IgD-negative memory B cell (primary cell): ENCODE measurements around the gene ITGB4. TPM values are rescaled to one million over a fixed set of nuclear protein-coding genes. Genes with fewer than 3 reads are reported as not detected.
A peak's percentile ranks its signal among the peaks of the same experiment; 100 is the strongest.

ENCODE experiments used
- H3K27ac Mint-ChIP-seq, 3 donors: one replicate each; pipeline ENCODE4 v1.8.0; 2020 to 2022; ENCODE audit warnings: mild to moderate bottlenecking in 3 of 3, mixed read lengths in 3 of 3, moderate library complexity in 1 of 3
- H3K27me3 Mint-ChIP-seq: one replicate; pipeline ENCODE4 v1.8.0; 2021; ENCODE audit warnings: mixed read lengths
- H3K36me3 Mint-ChIP-seq: one replicate; pipeline ENCODE4 v1.8.0; 2020; ENCODE audit warnings: mild to moderate bottlenecking, mixed read lengths
- H3K4me1 Mint-ChIP-seq, 3 donors: one replicate each; pipeline ENCODE4 v1.8.0; 2020 to 2022; ENCODE audit warnings: mixed read lengths in 3 of 3, mild to moderate bottlenecking in 1 of 3
- H3K4me3 Mint-ChIP-seq, 4 donors: one replicate each; pipeline ENCODE4 v1.8.0; 2020 to 2022; ENCODE audit warnings: mild to moderate bottlenecking in 4 of 4, mixed read lengths in 4 of 4, moderate library complexity in 3 of 4
- H3K9me3 Mint-ChIP-seq, 3 donors: one replicate each; pipeline ENCODE4 v1.8.0; 2020 to 2021; ENCODE audit warnings: mixed read lengths in 3 of 3, mild to moderate bottlenecking in 1 of 3
- polyA plus RNA-seq: library from polyadenylated mRNA; unstranded; fragments of 300-500 nt; fragmentation: Illumina TruSeq; gene quantifications from one replicate; pipeline ENCODE4 v1.2.3, GENCODE V29; 2021

Gene ITGB4
- polyA plus RNA-seq, 1 donor from 2014 or later = 0.48 TPM

- H3K4me1 Mint-ChIP-seq = peaks cover 0 to 2% (median 0%) of the 10 kb centered on the region in 3 donors
- no peak overlapping the region for H3K4me3 Mint-ChIP-seq
- peaks cover 2% of the 10 kb centered on the region for H3K36me3 Mint-ChIP-seq
- no peaks in the 10 kb centered on the region for H3K9me3 Mint-ChIP-seq
- no peaks in the 10 kb centered on the region for H3K27me3 Mint-ChIP-seq
- H3K27ac Mint-ChIP-seq = peak overlapping the region in 2 of 3 donors; percentile 53 to 95
Observed at GRCh38 chr17:75707079-75707571, 14.1 kb upstream of the ITGB4 start.

GRCh38 chr17:75712446-75712845 lies 8.8 kb upstream of the ITGB4 start:
- H3K4me3 Mint-ChIP-seq = no peak overlapping the region
- no peaks in the 10 kb centered on the region for H3K9me3 Mint-ChIP-seq
- peaks cover 0 to 2% (median 0%) of the 10 kb centered on the region in 3 donors for H3K4me1 Mint-ChIP-seq
- H3K36me3 Mint-ChIP-seq = peaks cover 2% of the 10 kb centered on the region
- H3K27ac Mint-ChIP-seq = no peak overlapping the region
- peaks cover 6% of the 10 kb centered on the region for H3K27me3 Mint-ChIP-seq

GRCh38 chr17:75719732-75720131 lies 1.5 kb upstream of the ITGB4 start:
- H3K27ac Mint-ChIP-seq = no peak overlapping the region
- H3K27me3 Mint-ChIP-seq = peaks cover 9% of the 10 kb centered on the region
- H3K9me3 Mint-ChIP-seq = no peaks in the 10 kb centered on the region
- no peaks in the 10 kb centered on the region for H3K36me3 Mint-ChIP-seq
- peak overlapping the region in 3 of 4 donors; percentile 28 to 60 (median 49) for H3K4me3 Mint-ChIP-seq
- peaks cover 0 to 4% (median 3%) of the 10 kb centered on the region in 3 donors for H3K4me1 Mint-ChIP-seq

DNA sequence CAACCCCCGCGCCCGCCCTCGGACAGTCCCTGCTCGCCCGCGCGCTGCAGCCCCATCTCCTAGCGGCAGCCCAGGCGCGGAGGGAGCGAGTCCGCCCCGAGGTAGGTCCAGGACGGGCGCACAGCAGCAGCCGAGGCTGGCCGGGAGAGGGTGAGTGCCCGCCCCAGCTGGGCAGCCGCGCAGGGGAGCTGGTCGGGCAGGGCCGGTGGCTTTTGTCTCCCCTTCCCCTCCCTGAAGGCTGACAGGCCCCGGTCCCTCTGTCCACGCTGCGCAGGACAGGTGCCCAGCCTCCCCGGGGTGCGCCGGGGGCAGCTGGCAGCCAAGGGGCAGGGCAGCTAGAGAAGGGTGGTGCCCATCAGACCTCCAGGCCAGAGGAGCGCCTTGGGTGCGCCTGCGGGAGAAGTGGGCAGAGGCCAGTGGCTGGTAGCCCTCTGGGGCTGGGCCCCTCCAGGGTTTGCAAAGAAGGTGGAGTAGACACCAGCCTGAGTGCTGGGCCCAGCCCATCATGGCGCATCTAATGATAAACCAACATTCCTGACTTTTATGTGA lies 278 bp downstream of the ITGB4 start:
- Mint-ChIP-seq H3K4me3 (peak overlapping the region in 3 of 4 donors; percentile 30 to 83 (median 78)), H3K27ac (no peak overlapping the region), H3K4me1 (peaks cover 0 to 4% (median 3%) of the 10 kb centered on the region in 3 donors), H3K27me3 (peaks cover 6% of the 10 kb centered on the region), H3K9me3 (no peaks in the 10 kb centered on the region), H3K36me3 (no peaks in the 10 kb centered on the region)

DNA sequence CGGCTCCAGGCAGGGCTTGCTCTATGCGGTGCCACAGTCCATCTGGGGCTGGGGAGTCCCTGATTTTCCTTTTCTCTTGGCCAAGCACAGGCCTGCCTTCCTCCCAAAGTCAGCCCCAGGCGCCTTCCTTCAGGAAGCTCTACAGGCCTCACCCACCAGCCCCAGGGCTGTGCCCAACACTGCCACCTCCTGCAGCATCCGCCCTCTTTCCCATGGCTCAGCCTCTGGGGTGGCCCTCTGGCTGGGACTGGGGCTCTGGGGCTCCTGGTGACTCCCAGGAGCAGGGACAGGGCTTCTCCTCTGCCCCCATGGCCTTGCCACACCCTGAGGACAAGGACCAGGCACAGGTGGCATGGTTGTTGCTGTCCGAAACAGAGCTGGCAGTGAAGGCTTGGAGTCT lies 817 bp downstream of the ITGB4 start:
- Mint-ChIP-seq H3K4me1 (peaks cover 0 to 4% (median 3%) of the 10 kb centered on the region in 3 donors), H3K27me3 (peaks cover 3% of the 10 kb centered on the region), H3K4me3 (peak overlapping the region in 3 of 4 donors; percentile 30 to 83 (median 78)), H3K27ac (peak overlapping the region in 1 of 3 donors; percentile 23), H3K9me3 (no peaks in the 10 kb centered on the region), H3K36me3 (no peaks in the 10 kb centered on the region)

DNA sequence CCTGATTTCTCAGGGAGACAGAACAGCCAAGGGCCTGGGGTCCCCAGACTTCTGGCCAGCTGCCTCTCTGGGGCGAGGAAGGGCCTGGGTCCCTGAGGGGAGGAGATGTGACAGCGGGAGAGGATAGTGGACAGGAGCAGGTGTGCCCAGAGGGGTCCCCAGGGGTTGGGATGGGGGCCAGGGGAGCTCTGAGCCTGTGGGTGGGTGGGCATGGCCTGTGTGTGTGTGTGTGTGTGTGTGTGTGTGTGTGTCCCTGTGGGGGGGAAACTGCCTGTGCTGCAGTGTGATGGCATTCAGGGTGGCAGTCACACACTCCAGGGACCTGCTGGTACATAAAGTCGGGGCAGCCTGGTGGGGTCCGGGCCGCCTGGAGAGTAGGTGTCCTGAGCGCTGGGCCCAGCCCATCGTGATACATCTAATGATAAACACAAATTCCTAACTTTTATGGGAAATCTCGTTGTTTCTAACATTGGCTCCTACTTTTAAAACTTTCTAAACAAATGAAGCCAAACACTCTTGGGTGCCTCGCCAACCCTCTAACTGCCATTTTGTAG lies 1.4 kb downstream of the ITGB4 start:
- H3K36me3 Mint-ChIP-seq = no peaks in the 10 kb centered on the region
- no peaks in the 10 kb centered on the region for H3K9me3 Mint-ChIP-seq
- peak overlapping the region in 1 of 3 donors; percentile 23 for H3K27ac Mint-ChIP-seq
- H3K27me3 Mint-ChIP-seq = peaks cover 3% of the 10 kb centered on the region
- H3K4me3 Mint-ChIP-seq = peak overlapping the region in 3 of 4 donors; percentile 38 to 63 (median 41)
- peaks cover 0 to 4% (median 3%) of the 10 kb centered on the region in 3 donors for H3K4me1 Mint-ChIP-seq

DNA sequence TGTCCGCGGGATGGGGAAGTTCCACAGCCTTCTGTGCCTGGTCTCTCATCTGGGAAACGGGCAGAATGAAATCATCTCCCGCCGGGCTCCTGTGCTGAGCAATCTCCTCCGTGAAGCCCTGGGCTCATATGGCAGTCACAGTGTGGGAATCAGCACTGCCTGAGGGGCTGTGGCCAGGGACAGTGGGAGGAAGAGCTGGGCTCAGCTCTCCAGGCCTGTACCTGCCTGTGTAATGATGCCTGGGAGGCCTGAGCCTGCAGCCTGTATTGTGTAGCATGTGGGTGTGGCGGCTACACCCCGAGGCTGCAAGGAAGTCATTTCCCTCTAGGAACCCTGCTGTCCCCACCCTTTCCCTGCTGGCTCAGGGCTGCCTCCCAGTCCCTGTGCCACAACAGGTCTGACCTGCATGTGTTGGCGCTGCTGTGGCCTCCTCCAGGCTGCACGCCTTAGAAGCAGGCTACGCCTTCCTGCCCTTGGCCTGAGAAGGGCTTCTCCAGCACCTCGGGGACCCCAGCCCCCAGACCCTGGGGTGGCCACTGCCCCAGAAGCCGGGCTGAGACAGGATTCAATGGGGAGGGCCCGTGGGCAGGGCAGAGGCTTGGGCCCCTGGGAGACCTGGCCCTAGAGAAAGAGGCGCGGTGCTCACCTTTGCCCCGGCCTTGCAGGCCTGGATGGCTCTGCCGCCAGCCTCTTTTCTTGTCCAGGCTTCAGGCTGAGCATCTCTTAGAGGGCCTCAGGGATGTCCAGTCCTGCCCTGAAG lies 2.1 kb downstream of the ITGB4 start:
- peaks cover 3% of the 10 kb centered on the region for H3K27me3 Mint-ChIP-seq
- no peak overlapping the region for H3K27ac Mint-ChIP-seq
- H3K9me3 Mint-ChIP-seq = no peaks in the 10 kb centered on the region
- no peaks in the 10 kb centered on the region for H3K36me3 Mint-ChIP-seq
- peak overlapping the region in 3 of 4 donors; percentile 38 to 63 (median 41) for H3K4me3 Mint-ChIP-seq
- H3K4me1 Mint-ChIP-seq = peaks cover 0 to 4% (median 3%) of the 10 kb centered on the region in 3 donors

DNA sequence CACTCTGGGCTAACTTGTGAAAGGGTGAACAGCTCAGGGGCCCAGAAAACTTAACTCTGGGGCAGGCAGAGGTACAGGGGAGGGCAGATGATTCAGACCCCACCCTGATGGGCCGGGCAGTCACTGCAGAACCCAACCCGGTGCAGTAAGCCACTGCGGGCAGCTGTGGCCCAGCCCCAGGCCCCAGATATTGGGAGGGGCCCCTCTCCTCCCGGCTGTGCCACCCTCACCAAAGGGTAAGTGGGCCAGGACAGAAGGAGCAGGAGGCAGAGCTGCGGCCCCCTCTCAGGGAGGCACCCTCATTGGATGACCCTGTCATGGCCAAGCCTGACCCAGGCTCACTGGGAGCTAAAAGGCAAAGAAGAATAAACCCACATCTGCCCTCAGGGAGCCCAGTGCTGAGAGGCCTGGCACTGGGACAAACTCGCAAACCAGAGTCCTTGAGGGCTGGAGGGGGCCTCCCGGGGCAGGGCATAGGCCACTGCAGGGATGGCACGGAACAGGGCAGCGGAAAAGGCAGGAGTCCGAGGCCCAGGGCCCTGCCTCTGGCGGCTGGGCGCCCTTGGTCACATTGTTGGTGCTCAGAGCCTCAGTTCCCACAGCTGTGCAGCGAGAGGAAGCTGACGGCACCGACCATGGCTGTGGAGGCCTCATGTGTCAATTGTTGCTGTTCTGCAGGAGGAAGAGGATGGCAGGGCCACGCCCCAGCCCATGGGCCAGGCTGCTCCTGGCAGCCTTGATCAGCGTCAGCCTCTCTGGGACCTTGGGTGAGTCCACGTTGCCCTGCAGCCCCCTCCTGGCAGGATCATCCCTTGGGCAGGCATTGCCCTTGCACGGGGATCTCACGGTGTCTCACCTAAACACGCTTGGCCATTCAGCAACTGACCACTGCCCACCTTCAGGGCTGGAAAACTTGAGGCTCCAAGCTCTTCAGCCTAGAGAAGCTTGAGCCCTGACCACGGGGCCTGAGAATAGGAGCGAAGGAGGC lies 3.1 kb downstream of the ITGB4 start:
- peaks cover 3% of the 10 kb centered on the region for H3K27me3 Mint-ChIP-seq
- H3K36me3 Mint-ChIP-seq = no peaks in the 10 kb centered on the region
- H3K4me1 Mint-ChIP-seq = peaks cover 0 to 4% (median 3%) of the 10 kb centered on the region in 3 donors
- H3K9me3 Mint-ChIP-seq = no peaks in the 10 kb centered on the region
- no peak overlapping the region for H3K27ac Mint-ChIP-seq
- no peak overlapping the region for H3K4me3 Mint-ChIP-seq

- Mint-ChIP-seq H3K27ac (no peak overlapping the region), H3K4me1 (peaks cover 0 to 2% (median 2%) of the 10 kb centered on the region in 3 donors), H3K36me3 (no peaks in the 10 kb centered on the region), H3K27me3 (peaks cover 2% of the 10 kb centered on the region), H3K9me3 (no peaks in the 10 kb centered on the region), H3K4me3 (no peak overlapping the region)
Observed at GRCh38 chr17:75725504-75725903, 4.2 kb downstream of the ITGB4 start.

- Mint-ChIP-seq H3K4me3 (no peak overlapping the region), H3K27ac (no peak overlapping the region), H3K4me1 (peaks cover 0 to 2% (median 0%) of the 10 kb centered on the region in 3 donors), H3K9me3 (no peaks in the 10 kb centered on the region), H3K27me3 (no peaks in the 10 kb centered on the region), H3K36me3 (no peaks in the 10 kb centered on the region)
Observed at GRCh38 chr17:75727391-75727790, 6.1 kb downstream of the ITGB4 start.

DNA sequence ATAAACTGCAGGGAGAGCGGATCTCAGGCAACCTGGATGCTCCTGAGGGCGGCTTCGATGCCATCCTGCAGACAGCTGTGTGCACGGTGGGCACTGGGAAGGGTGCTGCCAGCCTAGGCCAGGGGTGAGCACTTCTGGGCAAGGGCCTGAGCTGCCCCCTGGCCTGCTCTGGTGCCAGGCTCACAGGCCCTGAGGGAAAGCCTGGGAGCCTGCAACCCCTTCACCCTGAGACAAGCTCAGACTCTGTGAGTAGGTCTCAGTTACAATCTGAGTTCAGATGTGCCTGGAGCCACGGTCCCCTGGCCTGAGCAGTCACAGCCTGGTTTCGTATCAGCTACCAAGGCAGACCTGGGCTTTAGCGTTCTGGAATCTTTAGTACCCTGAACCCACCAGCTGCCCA lies 8.1 kb downstream of the ITGB4 start:
- H3K36me3 Mint-ChIP-seq = no peaks in the 10 kb centered on the region
- peaks cover 1 to 3% (median 2%) of the 10 kb centered on the region in 3 donors for H3K4me1 Mint-ChIP-seq
- no peaks in the 10 kb centered on the region for H3K9me3 Mint-ChIP-seq
- no peak overlapping the region for H3K4me3 Mint-ChIP-seq
- no peak overlapping the region for H3K27ac Mint-ChIP-seq
- no peaks in the 10 kb centered on the region for H3K27me3 Mint-ChIP-seq

- Mint-ChIP-seq H3K9me3 (no peaks in the 10 kb centered on the region), H3K27ac (no peak overlapping the region)
Observed at GRCh38 chr17:75730065-75730464, 8.8 kb downstream of the ITGB4 start.

DNA sequence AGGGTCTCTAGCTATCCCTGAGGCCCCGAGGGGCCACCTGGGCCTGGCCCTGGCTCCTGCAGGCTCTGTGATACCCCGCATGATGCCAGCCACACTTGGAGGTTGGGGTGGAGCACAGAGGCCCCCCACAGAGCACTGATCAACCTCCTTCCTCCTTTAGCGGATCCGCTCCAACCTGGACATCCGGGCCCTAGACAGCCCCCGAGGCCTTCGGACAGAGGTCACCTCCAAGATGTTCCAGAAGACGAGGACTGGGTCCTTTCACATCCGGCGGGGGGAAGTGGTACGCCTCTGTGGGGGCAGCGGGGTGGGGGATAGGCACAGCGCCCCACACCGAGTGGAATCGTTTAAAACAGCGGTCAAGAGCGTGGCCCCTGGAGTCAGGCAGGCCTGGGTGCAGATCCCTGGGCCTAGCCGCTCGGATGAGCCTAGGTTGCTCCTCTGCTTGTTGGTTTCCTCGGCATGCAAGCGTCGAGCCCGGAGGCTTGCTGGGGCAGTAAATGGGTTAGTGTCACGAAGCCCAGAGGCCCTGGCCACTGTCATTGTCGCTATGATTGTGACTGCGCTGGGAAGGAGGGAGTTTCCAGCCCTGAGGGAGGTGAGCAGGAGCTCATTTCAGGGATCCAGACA lies 9.9 kb downstream of the ITGB4 start:
- Mint-ChIP-seq H3K9me3 (no peaks in the 10 kb centered on the region), H3K4me3 (no peak overlapping the region), H3K27me3 (no peaks in the 10 kb centered on the region), H3K4me1 (peaks cover 7 to 10% (median 8%) of the 10 kb centered on the region in 3 donors), H3K27ac (no peak overlapping the region), H3K36me3 (no peaks in the 10 kb centered on the region)

More at GRCh38 chr17:75730065-75730464, 8.8 kb downstream of the ITGB4 start:
- no peaks in the 10 kb centered on the region for H3K27me3 Mint-ChIP-seq
- H3K36me3 Mint-ChIP-seq = no peaks in the 10 kb centered on the region
- H3K4me3 Mint-ChIP-seq = no peak overlapping the region
- peaks cover 6 to 8% (median 7%) of the 10 kb centered on the region in 3 donors for H3K4me1 Mint-ChIP-seq
